Measurements from ENCODE around the gene NCLN.
"Not testable (repeated sequence)": the region's sequence is repeated elsewhere in the genome, so short reads cannot be mapped to it uniquely, and the experiment has no call there.

NCLN gene

DNA sequence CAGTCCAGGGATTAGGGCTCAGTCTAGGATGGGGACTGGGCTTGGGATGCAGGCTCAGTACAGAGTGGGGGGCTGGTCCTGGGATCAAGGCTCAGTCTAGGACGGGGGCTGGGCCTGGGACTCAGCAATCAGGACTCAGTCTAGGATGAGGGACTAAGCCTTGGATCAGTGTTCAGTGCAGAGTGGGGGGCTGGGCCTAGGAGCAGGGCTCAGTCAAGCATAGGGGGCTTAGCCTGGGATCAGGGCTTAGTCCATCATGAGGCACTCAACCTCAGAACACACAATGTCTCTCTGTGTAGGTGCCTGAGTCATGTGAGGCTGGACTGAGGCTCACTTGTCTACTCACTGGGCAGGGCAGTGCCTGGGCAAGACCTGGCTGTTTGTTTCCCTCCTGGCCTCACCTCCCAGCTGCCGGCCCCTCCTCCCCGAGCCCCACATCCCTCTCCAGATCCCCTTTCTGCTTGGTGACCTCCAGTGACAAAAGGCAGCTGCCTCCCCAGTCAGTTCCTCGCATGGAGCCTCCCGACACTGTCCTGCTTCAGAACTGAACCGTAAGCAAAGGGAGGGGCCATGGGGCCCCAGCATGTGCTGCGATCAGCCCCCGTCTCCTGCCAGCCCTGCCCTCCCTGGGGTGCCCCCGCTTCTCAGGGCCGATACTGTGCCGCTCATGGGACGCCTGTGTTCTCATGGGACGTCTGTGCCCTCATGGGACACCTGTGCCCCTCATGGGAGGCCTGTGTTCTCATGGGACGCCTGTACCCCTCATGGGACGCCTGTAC is 13.6 kb upstream of the NCLN start:
- no peak overlapping the region for H3K27ac ChIP-seq (ENCODE audit: low read depth, low read length, poor library complexity, severe bottlenecking)
- TF ChIP-seq CTCF (IDR thresholded peaks at IDR 0.05; ENCODE audit: low read length) (no peak), EZH2 (IDR thresholded peaks at IDR 0.05; ENCODE audit: borderline replicate concordance, low read length) (no peak)
- no peaks in the 10 kb centered on the region for H3F3A ChIP-seq (ENCODE audit: insufficient read depth, low read length)
- H3K9me2 ChIP-seq (ENCODE audit: low read depth, low read length) = no peaks in the 10 kb centered on the region
- H3K9me3 ChIP-seq (ENCODE audit: low read length) = no peaks in the 10 kb centered on the region
- H3K36me3 ChIP-seq (ENCODE audit: insufficient read depth, low read length) = no peaks in the 10 kb centered on the region
- no peak overlapping the region for H3K4me3 ChIP-seq (ENCODE audit: low read depth, low read length, poor library complexity, severe bottlenecking)
- no peaks in the 10 kb centered on the region for H3K79me2 ChIP-seq (ENCODE audit: insufficient read depth, low read length)
- no peaks in the 10 kb centered on the region for H3K4me1 ChIP-seq (ENCODE audit: insufficient read depth, low read length, severe bottlenecking)
- H3K9ac ChIP-seq (ENCODE audit: low read length) = no peak overlapping the region
- no peak overlapping the region for H2AFZ ChIP-seq (ENCODE audit: low read length)
- H3K27me3 ChIP-seq (ENCODE audit: insufficient read depth, low read length) = peaks cover 7% of the 10 kb centered on the region; the same call in 1 of the 2 replicates
- H3K4me2 ChIP-seq (ENCODE audit: low read length) = no peak overlapping the region
- H4K20me1 ChIP-seq (ENCODE audit: insufficient read depth, low read length) = no peaks in the 10 kb centered on the region

DNA sequence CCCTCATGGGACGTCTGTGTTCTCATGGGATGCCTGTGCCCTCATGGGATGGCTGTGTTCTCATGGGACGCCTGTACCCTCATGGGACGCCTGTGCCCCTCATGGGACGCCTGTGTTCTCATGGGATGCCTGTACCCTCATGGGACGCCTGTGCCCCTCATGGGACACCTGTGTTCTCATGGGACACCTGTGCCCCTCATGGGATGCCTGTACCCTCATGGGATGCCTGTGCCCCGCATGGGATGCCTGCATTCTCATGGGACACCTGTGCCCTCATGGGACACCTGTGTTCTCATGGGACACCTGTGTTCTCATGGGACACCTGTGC is 13.1 kb upstream of the NCLN start:
- not testable (repeated sequence) for H3F3A ChIP-seq (ENCODE audit: insufficient read depth, low read length); H4K20me1 ChIP-seq (ENCODE audit: insufficient read depth, low read length); H3K9me3 ChIP-seq (ENCODE audit: low read length); H3K79me2 ChIP-seq (ENCODE audit: insufficient read depth, low read length); H3K9me2 ChIP-seq (ENCODE audit: low read depth, low read length); H3K9ac ChIP-seq (ENCODE audit: low read length); H3K4me1 ChIP-seq (ENCODE audit: insufficient read depth, low read length, severe bottlenecking); H2AFZ ChIP-seq (ENCODE audit: low read length); H3K27me3 ChIP-seq (ENCODE audit: insufficient read depth, low read length); H3K4me2 ChIP-seq (ENCODE audit: low read length); H3K4me3 ChIP-seq (ENCODE audit: low read depth, low read length, poor library complexity, severe bottlenecking); H3K36me3 ChIP-seq (ENCODE audit: insufficient read depth, low read length); H3K27ac ChIP-seq (ENCODE audit: low read depth, low read length, poor library complexity, severe bottlenecking)

GRCh38 chr19:3175781-3176714 is 9.7 kb upstream of the NCLN start:
- Histone ChIP-seq H3K79me2 (ENCODE audit: insufficient read depth, low read length) (no peaks in the 10 kb centered on the region), H3K4me2 (ENCODE audit: low read length) (no peak overlapping the region), H3F3A (ENCODE audit: insufficient read depth, low read length) (no peaks in the 10 kb centered on the region), H4K20me1 (ENCODE audit: insufficient read depth, low read length) (no peaks in the 10 kb centered on the region), H3K9me2 (ENCODE audit: low read depth, low read length) (no peaks in the 10 kb centered on the region), H3K9me3 (ENCODE audit: low read length) (no peaks in the 10 kb centered on the region), H2AFZ (ENCODE audit: low read length) (no peak overlapping the region), H3K4me1 (ENCODE audit: insufficient read depth, low read length, severe bottlenecking) (peaks cover 26% of the 10 kb centered on the region), H3K9ac (ENCODE audit: low read length) (no peak overlapping the region), H3K4me3 (ENCODE audit: low read depth, low read length, poor library complexity, severe bottlenecking) (no peak overlapping the region), H3K27me3 (ENCODE audit: insufficient read depth, low read length) (peaks cover 7% of the 10 kb centered on the region; the same call in 1 of the 2 replicates), H3K27ac (ENCODE audit: low read depth, low read length, poor library complexity, severe bottlenecking) (no peak overlapping the region), H3K36me3 (ENCODE audit: insufficient read depth, low read length) (no peaks in the 10 kb centered on the region)
- TF ChIP-seq EZH2 (IDR thresholded peaks at IDR 0.05; ENCODE audit: borderline replicate concordance, low read length) (no peak), CTCF (IDR thresholded peaks at IDR 0.05; ENCODE audit: low read length) (no peak)
